Adrenal gland (tissue), 5 donors: ENCODE measurements around the gene UBXN6.

Experiments
- CTCF ChIP-seq, 6 experiments: fragments of 450-650 bp in 4 of 6; fragments of 200-600 bp in 2 of 6; sonication (generic) in 1 of 6; IDR thresholded peaks; 1 replicate in 5 of 6; 2 replicates in 1 of 6; pipeline versions ENCODE4 v1.5.1 to v1.8.0; 2016 to 2021; ENCODE audit warnings: antibody characterized with exemption in 6 of 6, mild to moderate bottlenecking in 2 of 6, moderate library complexity in 1 of 6
- POLR2A ChIP-seq, 2 donors: fragments of 450-650 bp; IDR thresholded peaks; one replicate each; pipeline ENCODE4 v1.6.1; 2017; ENCODE audit warnings: antibody characterized with exemption in 2 of 2, mild to moderate bottlenecking in 2 of 2, moderate library complexity in 1 of 2
- donor health status: DM: no; HTN: no; CAD: no.

GRCh38 chr19:4488496-4488895, 30.9 kb upstream of the UBXN6 start:
- no peak for TF ChIP-seq CTCF (IDR thresholded peaks at IDR 0.05)
- TF ChIP-seq POLR2A (IDR thresholded peaks at IDR 0.05), result no peak
